Stimulated activated CD8-positive, alpha-beta memory T cell treated with anti-CD3 and anti-CD28 coated beads, Interleukin-4, amount 100 ng/mL, for 1 hour (primary cell): ENCODE measurements around the gene CNTF.

ENCODE experiments used
- DNase-seq, 2 donors: peaks; one replicate each; pipeline ENCODE4 v3.0.0-alpha.2; 2020; ENCODE audit warnings: low read depth in 2 of 2, low spot score in 1 of 2

Gene CNTF

DNA sequence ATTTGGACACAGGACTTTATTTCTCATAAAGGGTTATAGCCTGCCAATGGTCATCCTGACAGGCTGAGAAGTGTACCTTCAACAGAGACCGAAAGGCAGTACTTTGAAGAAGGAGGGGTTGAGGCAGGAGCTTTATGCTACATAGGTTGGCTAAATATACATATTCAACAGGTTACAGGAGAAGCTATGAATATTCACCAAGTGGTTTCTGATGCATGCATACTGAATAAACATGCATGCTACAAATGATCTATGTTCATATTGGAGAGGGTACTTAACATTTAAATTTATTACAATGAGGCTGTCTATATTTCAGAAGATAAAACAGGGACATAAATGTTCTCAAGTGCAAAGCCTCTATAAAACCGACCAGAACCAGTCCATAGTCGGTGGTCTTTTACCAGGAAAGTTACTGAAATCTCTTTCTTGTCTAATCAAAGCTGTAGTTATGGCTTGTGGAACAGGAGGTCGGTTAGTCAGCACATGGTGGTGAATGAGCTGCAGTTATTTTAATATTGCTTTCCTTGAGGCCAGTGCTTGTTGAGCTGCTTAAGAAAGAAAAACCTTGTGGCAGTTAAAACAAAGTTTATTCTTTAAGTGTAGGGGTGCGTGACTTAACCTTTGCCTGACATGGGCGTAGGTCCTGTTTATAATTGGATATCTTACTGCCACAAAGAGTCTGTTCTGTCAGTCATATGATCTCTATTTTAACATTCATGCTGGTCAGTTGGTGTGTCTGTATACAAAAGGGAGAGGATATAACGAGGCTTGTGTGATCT lies 19.5 kb downstream of the CNTF start:
- DNase-seq, result no peak

DNA sequence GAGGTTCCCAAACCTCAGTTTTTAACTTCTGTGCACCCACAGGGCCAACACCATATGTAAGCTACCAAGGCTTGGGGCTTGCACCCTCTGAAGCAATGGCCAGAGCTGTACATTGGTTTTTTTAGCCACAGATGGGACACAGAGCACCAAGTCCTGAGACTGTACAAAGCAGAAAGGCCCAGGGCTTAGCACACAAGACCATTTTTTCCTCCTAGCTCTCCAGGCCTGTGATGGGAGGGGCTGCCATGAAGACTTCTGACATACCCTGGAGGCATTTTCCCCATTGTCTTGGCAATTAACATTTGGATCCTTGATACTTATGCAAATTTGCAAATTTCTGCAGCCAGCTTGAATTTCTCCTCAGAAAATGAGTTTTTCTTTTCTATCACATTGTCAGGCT lies 23.4 kb downstream of the CNTF start:
- no peak for DNase-seq

DNA sequence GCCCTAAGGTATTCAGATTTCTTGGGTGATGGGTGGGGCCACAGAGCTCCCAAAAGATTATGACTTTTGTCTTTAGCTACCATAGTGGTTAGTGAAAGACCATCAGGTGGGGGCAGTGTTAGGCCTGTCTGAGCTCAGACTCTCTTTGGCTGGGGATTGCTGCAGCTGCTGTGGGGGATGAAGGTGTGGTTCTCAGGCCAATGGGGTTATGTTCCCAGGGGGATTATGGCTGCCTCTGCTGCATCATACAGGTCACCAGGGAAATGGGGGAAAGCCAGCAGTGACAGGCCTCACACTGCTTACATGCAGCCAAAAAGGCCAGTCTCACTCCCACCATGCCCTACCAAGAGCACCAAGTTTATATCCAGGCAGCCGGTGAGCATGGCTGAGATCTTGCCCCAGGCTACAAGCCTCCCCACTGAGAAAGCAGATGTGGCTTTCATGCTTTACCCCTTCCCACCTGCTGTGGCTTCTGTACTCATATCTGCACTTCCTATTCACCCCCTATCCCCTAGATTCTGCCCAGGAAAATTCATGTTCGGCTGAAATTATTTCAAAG lies 24.8 kb downstream of the CNTF start:
- DNase-seq, result no peak

DNA sequence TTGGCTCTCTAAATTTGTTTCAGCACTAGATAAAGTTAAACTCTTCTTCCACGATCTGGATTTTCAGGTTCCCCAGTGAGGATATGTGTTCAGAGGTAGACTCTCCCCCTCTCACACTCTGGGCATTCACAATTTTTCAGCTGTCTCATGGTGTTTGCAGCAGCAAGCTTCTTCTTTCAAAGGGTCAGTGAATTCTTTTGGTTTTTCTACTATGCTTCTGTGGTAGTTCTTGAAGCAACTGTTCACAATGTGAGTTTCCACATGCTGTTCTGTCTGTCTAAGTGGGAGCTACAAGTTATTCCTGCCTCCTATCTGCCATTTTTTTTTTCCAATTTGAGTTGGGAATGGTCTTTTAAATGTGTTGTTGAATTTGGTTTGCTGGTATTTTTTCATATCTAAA lies 25.4 kb downstream of the CNTF start:
- DNase-seq, result no peak

DNA sequence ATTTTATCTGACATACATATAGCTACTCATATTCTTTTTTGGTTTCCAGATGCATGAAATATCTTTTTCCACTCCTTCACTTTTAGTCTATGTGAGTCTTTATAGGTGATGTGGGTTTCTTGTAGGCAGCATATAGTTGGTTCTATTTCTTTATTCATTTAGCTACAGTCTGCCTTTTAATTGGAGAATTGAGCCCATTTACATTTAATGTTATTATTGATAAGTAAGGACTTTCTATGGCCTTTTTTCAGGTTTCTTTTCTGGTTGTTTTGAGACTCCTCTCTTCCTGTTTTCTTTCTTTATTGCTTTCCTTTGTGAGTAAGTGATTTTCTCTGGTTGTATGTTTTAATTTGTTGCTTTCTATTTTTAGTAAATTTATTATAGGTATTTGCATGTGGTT lies 27.2 kb downstream of the CNTF start:
- no peak for DNase-seq

DNA sequence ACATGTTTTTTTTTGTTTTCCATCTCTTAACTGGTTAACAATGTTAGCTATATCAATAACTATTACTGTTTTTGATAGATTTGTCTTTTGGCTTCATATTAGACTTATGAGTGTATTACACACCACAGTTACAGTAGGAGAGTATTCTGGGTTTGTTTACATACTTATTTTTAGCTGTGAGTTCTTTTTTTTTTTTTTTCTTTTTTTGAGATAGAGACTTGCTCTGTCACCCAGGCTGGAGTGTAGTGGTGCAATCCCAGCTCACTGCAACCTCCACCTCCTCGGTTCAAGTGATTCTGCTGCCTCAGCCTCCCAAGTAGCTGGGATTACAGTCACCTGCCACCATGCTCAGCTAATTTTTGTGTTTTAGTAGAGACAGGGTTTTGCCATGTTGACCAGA lies 28.0 kb downstream of the CNTF start:
- no peak for DNase-seq

DNA sequence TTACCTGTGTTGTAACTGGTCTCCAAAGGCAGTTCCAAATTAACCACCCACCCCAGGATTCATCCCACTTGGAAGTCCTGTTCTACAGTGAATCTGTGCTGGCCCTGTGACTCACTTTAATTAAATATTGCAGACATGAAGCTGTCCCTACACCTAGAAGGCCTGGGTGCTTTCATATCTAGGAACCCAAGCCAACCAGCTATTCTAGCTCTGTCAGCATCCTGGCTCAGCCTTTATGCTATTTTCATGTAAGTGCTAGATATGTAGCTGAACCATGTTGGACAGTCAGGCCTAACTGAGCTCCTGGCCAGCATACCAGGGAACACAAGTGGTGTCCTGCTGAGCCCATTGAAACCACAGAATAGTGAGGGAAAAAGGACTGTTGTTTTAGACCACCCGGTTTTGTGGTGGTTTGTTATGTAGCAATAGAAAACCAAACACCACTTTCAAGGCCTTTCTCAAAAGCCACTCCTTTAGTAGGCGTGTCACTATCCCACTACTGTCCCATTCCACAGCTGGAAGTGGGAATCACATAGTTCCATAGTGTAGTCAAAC lies 30.3 kb downstream of the CNTF start:
- DNase-seq, result no peak

DNA sequence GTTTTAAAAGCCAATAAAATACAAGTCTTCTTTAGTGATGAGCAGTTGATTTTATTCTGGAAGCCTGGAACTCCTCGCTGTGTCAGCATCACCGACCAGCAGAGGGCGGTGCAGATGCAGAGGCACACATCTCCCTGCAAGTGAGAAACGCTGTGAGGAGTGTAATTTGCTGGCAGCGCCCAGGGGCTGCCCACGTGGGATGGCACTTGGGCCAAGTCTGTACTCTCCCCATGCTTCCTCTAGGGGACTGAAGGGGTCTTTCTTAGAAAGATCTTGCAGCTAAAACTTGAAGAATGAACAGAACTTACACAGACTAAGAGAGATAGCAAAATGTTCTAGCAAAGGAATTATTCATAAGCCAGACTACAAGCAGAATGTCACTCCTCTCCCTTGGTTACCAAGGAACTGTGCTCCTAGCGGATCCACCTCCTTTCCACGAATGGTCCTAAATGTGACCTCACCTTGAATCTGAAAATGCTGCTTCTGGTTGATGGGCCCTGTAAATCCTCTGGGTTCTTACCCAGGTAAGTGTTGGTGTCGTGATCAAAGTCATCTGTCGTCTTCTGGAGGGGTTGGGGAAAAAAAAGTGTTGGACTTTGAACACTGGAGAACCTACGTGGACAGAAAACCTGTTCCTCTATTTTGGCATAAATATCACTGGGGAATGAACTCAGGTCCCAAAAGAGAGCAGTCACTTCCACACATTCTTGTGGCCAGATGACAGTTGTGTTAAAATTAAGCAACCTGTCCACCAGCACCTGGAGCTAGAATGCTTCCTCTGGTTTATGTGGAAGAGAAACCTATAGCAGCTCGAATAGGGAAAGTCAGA lies 31.8 kb downstream of the CNTF start:
- DNase-seq, result peak; percentile 29 to 54

DNA sequence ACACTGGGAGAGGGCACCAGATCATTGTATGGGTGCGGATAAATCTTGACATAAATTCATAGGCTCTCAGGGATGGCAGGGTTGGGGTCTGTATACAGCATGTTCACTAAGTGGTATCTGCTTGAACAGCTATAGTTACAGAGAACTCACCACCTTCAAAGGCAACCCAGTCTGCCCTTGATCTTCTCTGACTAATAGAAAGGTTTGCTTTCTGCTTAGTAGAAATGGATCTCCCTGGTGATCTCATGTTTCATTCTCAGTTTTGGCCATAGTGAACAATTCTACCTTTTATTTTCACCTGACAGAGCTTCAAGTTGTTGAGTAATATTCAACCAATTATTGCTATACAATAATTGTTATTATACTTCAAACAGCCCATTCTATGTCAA lies 32.4 kb downstream of the CNTF start:
- no peak for DNase-seq

DNA sequence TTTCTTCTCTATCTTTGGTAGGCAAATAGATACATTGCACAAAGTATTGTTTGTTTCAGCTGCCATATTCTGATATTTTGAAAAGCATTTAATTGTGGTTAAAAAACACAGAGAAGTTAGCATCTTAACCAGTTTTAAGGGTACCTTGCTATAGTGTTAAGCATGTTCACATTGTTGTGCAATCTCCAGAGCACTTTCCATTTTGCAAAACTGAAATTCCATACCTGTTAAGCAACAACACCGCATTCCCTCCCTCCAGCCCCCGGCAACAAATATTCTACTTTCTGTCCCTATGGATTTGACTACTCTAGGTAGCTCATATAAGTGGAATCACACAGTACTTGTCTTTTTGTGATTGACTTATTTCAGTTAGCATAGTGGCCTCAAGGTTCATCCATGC lies 33.9 kb downstream of the CNTF start:
- DNase-seq, result no peak

DNA sequence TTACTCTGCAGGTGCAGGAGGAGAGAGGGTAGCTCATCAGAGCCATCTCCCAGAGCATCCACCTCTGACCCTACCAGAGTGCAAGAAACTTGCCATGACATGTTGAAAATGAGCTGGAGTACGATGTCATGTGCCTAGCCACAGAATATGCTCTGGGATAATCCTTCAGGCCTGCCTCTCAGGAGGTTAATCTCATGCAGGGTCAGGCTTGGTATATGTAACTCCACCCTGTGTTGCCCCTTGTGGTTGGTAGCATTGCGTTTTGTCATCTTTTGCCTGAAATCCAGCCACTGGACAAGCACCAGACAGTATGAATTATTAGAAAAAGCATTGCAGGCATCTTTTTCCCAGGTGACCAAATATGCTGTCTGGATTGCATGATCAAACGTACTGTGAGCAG lies 36.2 kb downstream of the CNTF start:
- DNase-seq, result no peak

DNA sequence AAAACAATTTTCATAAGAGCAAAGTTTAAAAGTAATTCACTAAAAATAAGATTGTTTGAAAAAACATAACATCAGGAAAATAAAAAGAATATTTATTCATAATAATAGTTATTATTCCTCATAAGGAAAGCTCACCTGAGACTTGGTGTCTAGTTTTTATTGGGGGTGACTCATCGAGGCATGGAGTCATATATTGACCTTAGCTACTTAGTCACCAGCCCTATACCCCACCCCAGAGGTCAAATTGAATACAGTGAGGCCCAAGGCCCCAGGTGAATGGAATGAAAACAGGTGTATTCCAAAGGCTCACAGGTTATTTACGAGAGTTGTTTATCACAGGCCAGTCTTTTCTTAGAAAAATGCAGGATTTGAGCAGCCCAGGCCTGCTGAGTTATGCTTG lies 36.9 kb downstream of the CNTF start:
- DNase-seq, result no peak

DNA sequence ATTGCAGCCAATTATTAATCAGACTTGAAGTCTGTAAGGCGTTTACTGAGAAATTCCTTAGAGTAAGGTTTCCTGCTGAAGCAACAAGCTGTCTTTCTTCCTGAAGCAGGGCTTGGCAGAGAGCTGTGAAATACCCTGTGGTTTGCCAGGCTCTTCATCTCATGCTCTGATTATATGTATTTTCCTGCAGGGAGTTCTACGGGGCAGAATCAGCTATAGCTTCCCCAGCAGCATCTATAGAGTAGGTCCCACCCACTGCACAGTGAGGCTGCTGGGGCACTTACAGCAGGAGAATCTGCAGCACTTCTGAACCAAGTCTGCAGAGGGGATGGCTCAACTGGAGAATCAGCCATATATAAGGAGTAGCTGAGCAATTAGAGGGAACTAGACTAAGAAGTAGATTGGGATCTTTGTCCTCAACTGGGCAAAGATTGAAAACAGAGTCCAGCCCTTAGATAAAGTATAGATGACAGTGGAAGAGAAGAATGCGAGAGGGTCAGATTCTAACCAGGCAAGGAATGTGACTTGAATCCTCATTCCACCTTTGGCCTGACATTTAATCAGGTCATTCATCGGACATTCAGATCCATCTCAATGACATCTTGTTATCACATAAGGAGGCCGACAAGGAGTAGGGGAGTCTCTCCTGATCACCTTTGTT lies 37.6 kb downstream of the CNTF start:
- DNase-seq, result no peak

DNA sequence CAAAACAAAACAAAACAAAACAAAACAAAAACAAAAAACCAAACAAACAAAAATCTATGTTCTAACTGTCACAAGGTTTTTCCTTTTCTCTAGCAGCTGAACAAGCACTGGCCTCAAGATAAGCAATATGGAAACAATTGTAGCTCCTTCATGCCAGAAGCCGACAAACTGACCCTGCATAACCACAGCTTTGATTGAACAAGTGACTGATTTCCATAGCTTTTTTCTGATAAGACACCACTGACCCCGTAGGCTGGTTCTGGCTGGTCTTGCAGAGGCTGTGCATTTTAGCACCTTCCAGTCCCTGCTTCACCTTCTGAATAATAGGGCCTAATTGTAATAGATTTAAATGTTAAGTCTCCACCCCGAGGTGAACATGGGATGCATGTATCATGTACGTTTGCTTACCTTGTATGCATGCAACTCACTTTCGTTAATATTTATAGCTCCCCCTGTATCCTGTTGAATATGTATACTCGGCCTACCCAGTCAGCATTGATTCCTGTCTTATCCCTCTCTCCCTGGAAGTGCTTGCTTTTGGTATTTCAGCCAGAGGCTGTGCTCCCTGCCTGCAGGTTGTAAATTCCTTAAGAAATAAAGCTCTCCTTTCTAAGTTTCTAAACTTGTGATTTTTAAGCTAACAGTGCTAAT lies 49.6 kb downstream of the CNTF start:
- DNase-seq, result no peak

DNA sequence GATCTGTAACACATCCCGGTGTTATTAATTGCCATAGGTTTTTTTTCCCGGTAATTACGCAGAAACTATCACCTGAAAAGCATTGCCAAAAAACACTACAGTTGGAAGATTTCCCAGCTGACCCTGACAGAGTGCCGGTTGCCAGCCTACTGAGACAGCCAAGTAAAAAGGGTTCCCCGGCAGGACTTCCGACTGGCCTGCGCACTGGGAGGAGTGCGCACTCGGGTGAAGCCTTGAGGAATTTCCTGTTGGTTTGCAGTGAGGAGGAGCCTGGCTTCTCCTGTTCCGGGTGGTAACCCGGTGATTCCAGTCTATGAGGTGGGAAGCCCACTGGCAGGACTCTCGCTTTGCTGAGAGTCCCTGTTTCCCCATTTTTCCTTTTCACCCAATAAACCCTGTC lies 52.1 kb downstream of the CNTF start:
- no peak for DNase-seq
